K562 (cell line): Measurements from ENCODE around the gene TUBB4B. TPM values are rescaled to one million over a fixed set of nuclear protein-coding genes. Genes with fewer than 3 reads are reported as not detected.

Experiments
- ATAC-seq: fragments of 200-7000 bp; cut with Tn5 transposase; 3 replicates; pipeline ENCODE4 v1.9.1; 2020; ENCODE audit warnings: moderate library complexity
- BruUV-seq: library from RNA; stranded (reverse); fragments of 400-500 nt; replicated peaks from 2 replicates; lab custom pipeline; 2021; lab: Mats Ljungman, UMichigan
- CTCF ChIA-PET: fragments of 300-600 bp; formaldehyde crosslinking; extraction: SDS; loops from one replicate; lab custom pipeline; 2021; ENCODE audit warnings: low intra/inter-chr PET ratio; lab: Yijun Ruan, JAX
- POLR2A ChIA-PET: fragments of 300-600, 350-650 bp; sonication (Branson Sonifier 250); formaldehyde crosslinking; extraction: SDS; loops from one replicate; lab custom pipeline; 2021; ENCODE audit warnings: antibody characterized with exemption, inconsistent platforms; lab: Yijun Ruan, JAX
- DNase-seq, 4 experiments: peaks; one replicate each; pipeline versions ENCODE4 v3.0.0 to v3.0.0-alpha.2; 2011 to 2018; ENCODE audit warnings: low spot score in 3 of 4, mixed read lengths in 3 of 4; ENCODE audit errors: extremely low read depth in 1 of 4
- FAIRE-seq: peaks from 2 replicates; lab custom pipeline; 2011; peaks lifted over from hg19 to GRCh38; lab: Jason Lieb, UNC
- H2AFZ ChIP-seq: 2 replicates; pipeline ENCODE4 v1.6.0; 2011; ENCODE audit warnings: low read depth, low read length, control low read depth, inconsistent platforms
- H3K27ac ChIP-seq: fragments of 200-600 bp; 3 replicates; pipeline ENCODE4 v1.8.0; 2011; ENCODE audit warnings: low read depth, mild to moderate bottlenecking, control low read depth, inconsistent platforms, low read length, moderate library complexity, mixed read lengths; ENCODE audit errors: extremely low read depth
- H3K27me3 ChIP-seq, 2 experiments: fragments of 300-600 bp in 1 of 2; 2 replicates in 1 of 2; 3 replicates in 1 of 2; pipeline versions ENCODE4 v1.6.0 to v1.8.0; 2011; ENCODE audit warnings: inconsistent platforms in 2 of 2, low read length in 2 of 2, mild to moderate bottlenecking in 1 of 2, mixed read lengths in 1 of 2, moderate library complexity in 1 of 2; ENCODE audit not compliant: control insufficient read depth in 2 of 2, insufficient read depth in 2 of 2
- H3K36me3 ChIP-seq: fragments of 300-600 bp; 3 replicates; pipeline ENCODE4 v1.8.0; 2011; ENCODE audit warnings: mild to moderate bottlenecking, low read length, inconsistent platforms; ENCODE audit not compliant: control insufficient read depth, insufficient read depth
- H3K4me1 ChIP-seq, 2 experiments: fragments of 200-600 bp in 1 of 2; replicated peaks in 1 of 2; 2 replicates in 1 of 2; 3 replicates in 1 of 2; pipeline versions ENCODE4 v1.5.1 to v1.8.0; 2011; ENCODE audit warnings: inconsistent platforms in 2 of 2, low read length in 2 of 2, mild to moderate bottlenecking in 1 of 2, mixed read lengths in 1 of 2, moderate library complexity in 1 of 2; ENCODE audit not compliant: control insufficient read depth in 2 of 2, insufficient read depth in 2 of 2
- H3K4me2 ChIP-seq: 2 replicates; pipeline ENCODE4 v1.6.1; 2011; ENCODE audit warnings: low read length, control low read depth, inconsistent platforms, mixed read lengths; ENCODE audit not compliant: insufficient read depth
- H3K4me3 ChIP-seq: fragments of 200-600 bp; sonication (generic), shearing (Covaris generic); 2 replicates; pipeline ENCODE4 v1.5.1; 2016; ENCODE audit warnings: control low read depth, inconsistent platforms
- H3K79me2 ChIP-seq: fragments of 200-600 bp; 3 replicates; pipeline ENCODE4 v1.8.0; 2011; ENCODE audit warnings: low read length, inconsistent platforms; ENCODE audit not compliant: control insufficient read depth, insufficient read depth
- H3K9ac ChIP-seq, 2 experiments: 2 replicates each; pipeline versions ENCODE4 v1.6.0 to v1.6.1; 2011; ENCODE audit warnings: low read depth in 2 of 2, low read length in 2 of 2, control low read depth in 1 of 2, inconsistent platforms in 1 of 2, mild to moderate bottlenecking in 1 of 2, mixed read lengths in 1 of 2; ENCODE audit not compliant: insufficient read depth in 1 of 2
- H3K9me1 ChIP-seq: one replicate; pipeline ENCODE4 v1.6.0; 2011; ENCODE audit warnings: inconsistent platforms, mild to moderate bottlenecking, low read length, moderate library complexity; ENCODE audit not compliant: control insufficient read depth, insufficient read depth
- H3K9me3 ChIP-seq: replicated peaks from 2 replicates; pipeline ENCODE4 v1.5.1; 2011; ENCODE audit warnings: low read depth, low read length, inconsistent platforms; ENCODE audit not compliant: control insufficient read depth, insufficient read depth
- H4K20me1 ChIP-seq: replicated peaks from 2 replicates; pipeline ENCODE4 v1.6.1; 2011; ENCODE audit warnings: low read length, inconsistent platforms, mixed read lengths; ENCODE audit not compliant: control insufficient read depth, insufficient read depth
- ATF1 ChIP-seq, 2 experiments: fragments of 450-650 bp in 1 of 2; IDR thresholded peaks; 2 replicates each; pipeline ENCODE4 v1.6.1; 2016; ENCODE audit warnings: missing compliant biosample characterization in 1 of 2, missing genetic modification characterization in 1 of 2
- HINFP ChIP-seq: fragments of 450-650 bp; conservative IDR thresholded peaks from 2 replicates; pipeline ENCODE4 v1.6.1; 2016; ENCODE audit warnings: missing genetic modification characterization, low read depth, mild to moderate bottlenecking, control low read depth, missing compliant biosample characterization
- MEIS2 ChIP-seq: fragments of 450-650 bp; IDR thresholded peaks from 2 replicates; pipeline ENCODE4 v1.6.1; 2014; ENCODE audit warnings: mild to moderate bottlenecking; ENCODE audit not compliant: partially characterized antibody
- PCBP1 ChIP-seq: fragments of 200-400 bp; formaldehyde crosslinking; IDR thresholded peaks from 2 replicates; pipeline ENCODE4 v1.6.1; 2018; ENCODE audit warnings: mild to moderate bottlenecking, low read depth, low read length; ENCODE audit not compliant: poor library complexity, severe bottlenecking
- POLR2G ChIP-seq: fragments of 200-400 bp; formaldehyde crosslinking; IDR thresholded peaks from 2 replicates; pipeline ENCODE4 v1.6.1; 2017; ENCODE audit warnings: low read depth, mild to moderate bottlenecking, antibody characterized with exemption, low read length, moderate library complexity
- RBFOX2 ChIP-seq: fragments of 200-400 bp; formaldehyde crosslinking; IDR thresholded peaks from 2 replicates; pipeline ENCODE4 v1.6.1; 2017; ENCODE audit warnings: low read depth, mild to moderate bottlenecking, low read length, moderate library complexity
- RBM22 ChIP-seq: fragments of 200-400 bp; formaldehyde crosslinking; IDR thresholded peaks from 2 replicates; pipeline ENCODE4 v1.6.1; 2018; ENCODE audit warnings: low read length, low read depth; ENCODE audit not compliant: poor library complexity, severe bottlenecking
- SNAPC5 ChIP-seq: fragments of 250-450 bp; sonication (Bioruptor Pico); IDR thresholded peaks from 2 replicates; pipeline ENCODE4 v1.8.0; 2021; ENCODE audit warnings: moderate library complexity, mild to moderate bottlenecking, inconsistent platforms
- ZNF184 ChIP-seq: sonication (generic); formaldehyde crosslinking; IDR thresholded peaks from 2 replicates; pipeline ENCODE4 v1.5.0; 2020; ENCODE audit warnings: missing genetic modification reagents
- WGBS: fragments of 100-300 bp; shearing (Covaris generic); methylation state at CpG from one replicate; pipeline ENCODE4 v1.1.6; 2016; ENCODE audit warnings: low coverage, mixed read lengths; ENCODE audit not compliant: insufficient coverage; ENCODE audit errors: missing lambda C conversion rate; 5-methylcytosine and 5-hydroxymethylcytosine counted together
- in situ Hi-C: fragments of 300-500 bp; cut with MboI; formaldehyde crosslinking; loops from 4 replicates; pipeline ENCODE4 v1.15.0; 2018; ENCODE audit warnings: inconsistent platforms, mixed read lengths
- intact Hi-C: fragments of 100-400 bp; cut with micrococcal nuclease; formaldehyde crosslinking; loops from 2 replicates; pipeline ENCODE4 v1.14.2; 2022
- polyA plus RNA-seq, 8 experiments: library from polyadenylated mRNA; depleted of rRNA in 4 of 8; stranded (reverse) in 5 of 8; unstranded in 3 of 8; fragments of >200 nt; fragmentation: Nextera tagmentation in 2 of 8; fragmentation: Illumina TruSeq in 1 of 8; extraction: Ambion mirVana in 2 of 8; extraction: Trizol in 1 of 8; gene quantifications; 2 replicates each; pipeline versions ENCODE4 v1.2.1 to v1.2.3, GENCODE V29; 2011 to 2014; ENCODE audit warnings: inconsistent platforms in 1 of 8, missing spikeins in 1 of 8
- total RNA-seq, 7 experiments: library from RNA; depleted of rRNA in 6 of 7; stranded (reverse); fragments of >200 nt in 6 of 7; fragmentation: Illumina TruSeq in 2 of 7; extraction: Trizol in 2 of 7; gene quantifications; 2 replicates each; pipeline versions ENCODE4 v1.2.1 to v1.2.3, GENCODE V29; 2011 to 2021; ENCODE audit warnings: low replicate concordance in 1 of 7

TUBB4B gene
- total and polyA plus RNA-seq, 9 of the 15 experiments (the other 6 are each of a cell fraction or from before 2014, with no cell fraction given), result 24.1 to 443 (median 268) TPM

- TF ChIP-seq ATF1 (CRISPR knock-in tag; IDR thresholded peaks at IDR 0.05) (no peak), ATF1 (tag; IDR thresholded peaks at IDR 0.05) (peak; percentile 78), HINFP (tag) (no peak), MEIS2 (peak; percentile 88)
These were observed at the start of gene TUBB4B (continued) for GRCh38 chr9:137240841-137241489.

- Histone ChIP-seq H2AFZ (no peak overlapping the region), H3K27me3 (no peaks in the 10 kb centered on the region), H3K4me2 (no peak overlapping the region), H3K4me1 (peaks cover 14 to 97% of the 10 kb centered on the region in 2 experiments), H3K4me3 (no peak overlapping the region)
- FAIRE-seq, result no peak
- 80% methylated on average over 12 of the region's 22 CpGs for WGBS
- intact Hi-C loops (no loop called here), in situ Hi-C loops (no loop called here)
- no TSS peak for BruUV-seq
- POLR2A ChIA-PET, result interaction anchor here (0.6 to 6.7 kb wide), 5 partner anchors 11 to 63 kb away, joined by 3 to 56 read pairs (median 3); partner anchors contain the start of genes NDOR1, TMEM203, TPRN and TUBB4B
- peak; percentile 51 for TF ChIP-seq RBFOX2
- no peak for TF ChIP-seq ZNF184
- peak; percentile 53 for TF ChIP-seq RBM22
- peak; percentile 58 for TF ChIP-seq POLR2G
- TF ChIP-seq SNAPC5 (CRISPR knock-in tag), result no peak
- peak; percentile 54 for TF ChIP-seq PCBP1
- TF ChIP-seq, all 486 proteins: peak for 4
- peaks cover 39% of the 10 kb centered on the region; the same call in 2 of the 3 replicates for H3K36me3 ChIP-seq
- peaks cover 2% of the 10 kb centered on the region for H4K20me1 ChIP-seq
- DNase-seq (no peak), ATAC-seq (no peak)
- peak overlapping the region in 1 of 2 experiments; percentile 78; a peak in 2 of 4 replicates for H3K9ac ChIP-seq
- CTCF ChIA-PET, result no interaction called here
- peaks cover 47% of the 10 kb centered on the region for H3K79me2 ChIP-seq
- H3K9me1 ChIP-seq, result no peaks in the 10 kb centered on the region
- H3K9me3 ChIP-seq, result no peaks in the 10 kb centered on the region
- H3K27ac ChIP-seq, result no peak overlapping the region
These were observed 49.2 kb upstream of the TUBB4B start for GRCh38 chr9:137191691-137192447.
